GM18861 (cell line): ENCODE results near the gene NDUFS1.
"Not testable (repeated sequence)": the region's sequence is repeated elsewhere in the genome, so short reads cannot be mapped to it uniquely, and the experiment has no call there.

Experiments used
- ATAC-seq: cut with Tn5 transposase; IDR thresholded peaks from one replicate; pipeline ENCODE4 v1.9.1; 2021; ENCODE audit not compliant: unreplicated experiment

NDUFS1 gene

GRCh38 chr2:206105541-206105940 lies 53.7 kb downstream of the NDUFS1 start:
- no peak for ATAC-seq

- ATAC-seq, result no peak
Observed at GRCh38 chr2:206105038-206105437, 54.2 kb downstream of the NDUFS1 start.

GRCh38 chr2:206098872-206099271 lies 60.4 kb downstream of the NDUFS1 start:
- not testable (repeated sequence) for ATAC-seq

GRCh38 chr2:206098471-206098870 lies 60.8 kb downstream of the NDUFS1 start:
- ATAC-seq, result no peak

GRCh38 chr2:206096876-206097275 lies 62.4 kb downstream of the NDUFS1 start:
- no peak for ATAC-seq

- no peak for ATAC-seq
Observed at GRCh38 chr2:206095536-206096332, 63.5 kb downstream of the NDUFS1 start.

- no peak for ATAC-seq
Observed at GRCh38 chr2:206092297-206092696, 66.9 kb downstream of the NDUFS1 start.

- no peak for ATAC-seq
Observed at GRCh38 chr2:206088248-206088647, 71.0 kb downstream of the NDUFS1 start.

GRCh38 chr2:206086716-206087350 lies 72.4 kb downstream of the NDUFS1 start:
- no peak for ATAC-seq

GRCh38 chr2:206085742-206086445 lies 73.3 kb downstream of the NDUFS1 start, which contains the start of gene INO80D:
Gene INO80D, minus strand, starts transcription at chr2:206086174. Its CDS starts 23,158 bp downstream, at chr2:206063016.
- peak; percentile 87 for ATAC-seq

GRCh38 chr2:206084870-206085741 lies 74.1 kb downstream of the NDUFS1 start:
- peak; percentile 15 for ATAC-seq

GRCh38 chr2:206084439-206084869 lies 74.8 kb downstream of the NDUFS1 start:
- ATAC-seq, result no peak

GRCh38 chr2:206083602-206084438 lies 75.4 kb downstream of the NDUFS1 start:
- no peak for ATAC-seq

- ATAC-seq, result no peak
Observed at GRCh38 chr2:206082298-206082843, 76.9 kb downstream of the NDUFS1 start.

GRCh38 chr2:206080927-206081326 lies 78.3 kb downstream of the NDUFS1 start:
- no peak for ATAC-seq

GRCh38 chr2:206079699-206080465 lies 79.4 kb downstream of the NDUFS1 start:
- no peak for ATAC-seq

GRCh38 chr2:206077879-206078278 lies 81.4 kb downstream of the NDUFS1 start:
- ATAC-seq, result not testable (repeated sequence)

GRCh38 chr2:206075113-206075512 lies 84.1 kb downstream of the NDUFS1 start:
- ATAC-seq, result no peak

- no peak for ATAC-seq
Observed at GRCh38 chr2:206071807-206072206, 87.4 kb downstream of the NDUFS1 start.
